ENCODE data around the gene TMEM134. TPM values are rescaled to one million over a fixed set of nuclear protein-coding genes. Genes with fewer than 3 reads are reported as not detected.

Gene TMEM134
- total RNA-seq, 1 donor from 2014 or later: 40.8 TPM

- peaks cover 2% of the 10 kb centered on the region for H3K27me3 Mint-ChIP-seq (ENCODE audit: low read depth)
Measured at GRCh38 chr11:67458266-67458665, 10.8 kb downstream of the TMEM134 start.

DNA sequence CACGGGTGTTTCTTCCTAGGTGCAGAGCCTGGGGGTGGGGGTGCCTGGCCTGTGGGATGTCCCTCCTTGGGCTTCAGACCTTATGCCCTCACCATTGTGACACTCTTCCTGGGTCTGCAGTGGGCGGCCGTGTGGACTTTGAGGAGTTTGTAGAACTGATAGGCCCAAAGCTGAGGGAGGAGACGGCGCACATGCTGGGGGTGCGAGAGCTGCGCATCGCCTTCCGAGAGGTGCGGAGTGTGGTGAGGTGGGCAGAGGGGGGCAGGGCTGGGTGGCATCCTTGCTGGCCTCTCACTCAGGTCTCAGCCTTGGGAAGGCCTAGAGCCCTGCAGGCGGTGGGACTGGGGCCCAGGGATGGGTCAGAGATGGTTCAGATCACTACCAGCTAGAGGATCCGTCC, 11.6 kb downstream of the TMEM134 start:
- no peaks in the 10 kb centered on the region for H3K4me1 Mint-ChIP-seq
- TF ChIP-seq CTCF (conservative IDR thresholded peaks at IDR 0.05): no peak
- no peak overlapping the region for H3K27ac Mint-ChIP-seq (ENCODE audit: unreplicated experiment)
- peaks cover 2% of the 10 kb centered on the region for H3K27me3 Mint-ChIP-seq (ENCODE audit: low read depth)
- no peak overlapping the region for H3K4me3 Mint-ChIP-seq
- no peaks in the 10 kb centered on the region for H3K9me3 Mint-ChIP-seq
- DNase-seq (ENCODE audit: low read depth, low spot score): no peak
- no peaks in the 10 kb centered on the region for H3K36me3 Mint-ChIP-seq (ENCODE audit: low read depth)

More at GRCh38 chr11:67458266-67458665, 10.8 kb downstream of the TMEM134 start:
- H3K27ac Mint-ChIP-seq (ENCODE audit: unreplicated experiment): no peak overlapping the region
- TF ChIP-seq CTCF (conservative IDR thresholded peaks at IDR 0.05): no peak
- no peaks in the 10 kb centered on the region for H3K9me3 Mint-ChIP-seq
- H3K4me3 Mint-ChIP-seq: no peak overlapping the region
- DNase-seq (ENCODE audit: low read depth, low spot score): no peak
- no peaks in the 10 kb centered on the region for H3K36me3 Mint-ChIP-seq (ENCODE audit: low read depth)
- no peaks in the 10 kb centered on the region for H3K4me1 Mint-ChIP-seq

- no peak for TF ChIP-seq CTCF (conservative IDR thresholded peaks at IDR 0.05)
- Mint-ChIP-seq H3K27ac (ENCODE audit: unreplicated experiment) (no peak overlapping the region), H3K36me3 (ENCODE audit: low read depth) (no peaks in the 10 kb centered on the region), H3K9me3 (no peaks in the 10 kb centered on the region), H3K4me3 (no peak overlapping the region), H3K27me3 (ENCODE audit: low read depth) (peaks cover 2% of the 10 kb centered on the region), H3K4me1 (no peaks in the 10 kb centered on the region)
- no peak for DNase-seq (ENCODE audit: low read depth, low spot score)
Measured at GRCh38 chr11:67456068-67456705, 12.9 kb downstream of the TMEM134 start.

- Mint-ChIP-seq H3K4me1 (peaks cover 6% of the 10 kb centered on the region), H3K27ac (ENCODE audit: unreplicated experiment) (no peak within 1 kb of the TSS), H3K36me3 (ENCODE audit: low read depth) (no peaks in the 10 kb centered on the region), H3K9me3 (no peaks in the 10 kb centered on the region), H3K27me3 (ENCODE audit: low read depth) (no peaks in the 10 kb centered on the region), H3K4me3 (no peak within 1 kb of the TSS)
- no peak for DNase-seq (ENCODE audit: low read depth, low spot score)
- TF ChIP-seq CTCF (conservative IDR thresholded peaks at IDR 0.05): no peak
Measured at GRCh38 chr11:67455054-67455453, 14.0 kb downstream of the TMEM134 start, which contains the start of gene CABP4. TSS of gene CABP4 (plus strand) at chr11:67455354. CDS start at chr11:67455424, 70 bp downstream.

DNA sequence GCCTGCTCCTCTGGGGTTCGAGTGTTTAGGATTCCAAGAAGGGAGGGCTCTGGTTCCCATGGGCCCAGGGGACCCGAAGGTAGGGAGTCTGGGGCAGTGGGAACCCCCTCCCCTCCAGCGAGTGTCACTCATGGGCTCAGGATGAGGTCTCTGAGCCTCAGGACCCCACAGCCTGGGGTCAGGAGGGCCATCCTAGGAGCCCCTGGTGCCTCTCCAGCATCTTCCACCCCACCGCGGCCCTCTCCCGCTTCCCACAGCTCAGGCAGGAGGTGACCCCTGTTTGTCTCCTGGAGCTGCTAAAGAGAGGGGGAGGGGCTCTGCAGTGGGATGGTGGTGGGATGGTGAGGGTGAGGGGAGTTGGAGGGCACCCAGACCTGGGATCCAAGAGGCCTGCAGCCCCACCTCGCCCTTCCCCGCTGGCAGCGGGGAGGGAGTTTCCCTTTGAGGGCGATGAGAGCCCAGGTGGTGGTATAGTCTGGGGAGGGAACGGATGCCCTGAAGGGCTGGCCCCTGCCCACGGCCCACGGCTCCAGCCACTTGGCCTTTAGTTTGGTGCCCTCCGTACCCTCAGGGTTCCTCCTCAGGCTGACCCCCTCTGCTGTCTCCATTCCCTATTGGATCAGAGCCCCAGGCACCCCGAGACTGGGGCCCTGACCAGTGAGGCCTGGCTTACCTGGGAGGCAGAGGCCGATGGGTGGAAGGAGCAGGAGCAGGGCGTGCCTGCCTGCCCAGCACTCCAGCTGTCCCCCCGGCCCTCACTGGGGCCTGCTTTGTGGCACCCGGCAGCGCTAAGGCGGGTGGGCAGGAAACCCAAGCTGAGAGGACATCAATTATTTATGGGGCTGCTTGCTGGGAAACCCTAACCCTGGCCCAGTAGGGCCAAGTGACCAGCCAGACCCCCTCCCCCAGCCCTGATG, 15.0 kb downstream of the TMEM134 start:
- no peak for DNase-seq (ENCODE audit: low read depth, low spot score)
- Mint-ChIP-seq H3K4me1 (peaks cover 10% of the 10 kb centered on the region), H3K36me3 (ENCODE audit: low read depth) (no peaks in the 10 kb centered on the region), H3K9me3 (no peaks in the 10 kb centered on the region), H3K27ac (ENCODE audit: unreplicated experiment) (no peak overlapping the region), H3K4me3 (no peak overlapping the region), H3K27me3 (ENCODE audit: low read depth) (no peaks in the 10 kb centered on the region)
- no peak for TF ChIP-seq CTCF (conservative IDR thresholded peaks at IDR 0.05)

Measured in neural crest cell (in vitro differentiated cells).